GM18867 (cell line): Measurements from ENCODE around the gene PLEKHG4.
A peak's percentile ranks its signal among the peaks of the same experiment; 100 is the strongest.

ENCODE experiments used
- ATAC-seq: cut with Tn5 transposase; IDR thresholded peaks from one replicate; pipeline ENCODE4 v1.9.1; 2021; ENCODE audit warnings: mild to moderate bottlenecking, moderate library complexity; ENCODE audit not compliant: unreplicated experiment

Gene PLEKHG4

DNA sequence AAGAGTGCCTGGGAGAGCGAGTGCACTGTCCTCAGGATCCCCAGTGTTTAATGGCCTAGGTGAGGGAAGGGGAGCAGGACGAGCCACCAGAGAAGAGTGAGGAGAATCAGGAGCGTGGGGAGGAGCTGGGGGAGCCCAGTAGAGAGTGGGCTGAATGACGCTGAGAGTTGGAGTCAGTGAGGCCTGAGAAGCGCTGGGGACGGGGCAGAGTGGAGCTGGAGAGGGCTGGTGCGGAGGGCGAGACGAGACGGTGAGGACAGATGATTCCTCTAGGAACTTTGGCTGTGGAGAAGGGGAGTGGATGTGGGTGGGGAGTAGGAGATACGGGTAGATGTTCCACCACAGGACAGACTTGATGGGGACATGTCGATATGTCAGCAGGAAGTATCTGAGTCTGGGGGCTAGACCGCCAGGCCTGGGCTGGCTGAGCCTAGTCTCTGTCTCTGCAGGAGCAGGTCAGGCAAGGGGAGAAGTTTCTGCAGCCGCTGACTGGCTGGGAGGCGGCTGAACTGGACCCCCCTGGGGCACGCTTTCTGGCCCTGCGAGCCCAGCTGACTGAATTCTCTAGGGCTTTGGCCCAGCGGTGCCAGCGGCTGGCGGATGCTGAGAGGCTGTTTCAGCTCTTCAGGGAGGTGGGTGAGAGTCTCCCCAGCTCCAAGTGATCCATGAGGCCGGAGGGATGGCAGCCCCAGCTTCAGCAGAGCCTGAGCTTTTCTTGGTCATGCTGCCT lies 4.7 kb downstream of the PLEKHG4 start:
- no peak for ATAC-seq

DNA sequence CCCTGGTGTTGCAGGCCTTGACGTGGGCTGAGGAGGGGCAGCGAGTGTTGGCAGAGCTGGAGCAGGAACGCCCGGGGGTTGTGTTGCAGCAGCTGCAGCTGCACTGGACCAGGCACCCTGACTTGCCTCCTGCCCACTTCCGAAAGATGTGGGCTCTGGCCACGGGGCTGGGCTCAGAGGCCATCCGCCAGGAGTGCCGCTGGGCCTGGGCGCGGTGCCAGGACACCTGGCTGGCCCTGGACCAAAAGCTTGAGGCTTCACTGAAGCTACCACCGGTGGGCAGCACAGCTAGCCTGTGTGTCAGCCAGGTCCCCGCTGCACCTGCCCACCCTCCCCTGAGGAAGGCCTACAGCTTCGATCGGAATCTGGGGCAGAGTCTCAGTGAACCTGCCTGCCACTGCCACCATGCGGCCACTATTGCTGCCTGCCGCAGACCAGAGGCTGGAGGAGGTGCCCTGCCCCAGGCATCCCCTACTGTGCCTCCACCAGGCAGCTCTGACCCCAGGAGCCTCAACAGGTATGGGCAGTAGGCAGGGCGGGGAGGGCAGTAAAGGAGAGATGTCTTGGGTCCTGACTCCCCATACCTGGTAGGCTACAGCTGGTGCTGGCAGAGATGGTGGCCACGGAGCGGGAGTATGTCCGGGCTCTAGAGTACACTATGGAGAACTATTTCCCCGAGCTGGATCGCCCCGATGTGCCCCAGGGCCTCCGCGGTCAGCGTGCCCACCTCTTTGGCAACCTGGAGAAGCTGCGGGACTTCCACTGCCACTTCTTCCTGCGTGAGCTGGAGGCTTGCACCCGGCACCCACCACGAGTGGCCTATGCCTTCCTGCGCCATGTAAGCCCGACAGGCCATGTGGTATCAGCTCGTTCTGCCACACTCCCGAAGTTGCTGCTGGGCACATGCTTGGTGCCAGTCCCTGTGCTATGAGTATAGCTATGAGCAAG lies 5.6 kb downstream of the PLEKHG4 start:
- no peak for ATAC-seq

DNA sequence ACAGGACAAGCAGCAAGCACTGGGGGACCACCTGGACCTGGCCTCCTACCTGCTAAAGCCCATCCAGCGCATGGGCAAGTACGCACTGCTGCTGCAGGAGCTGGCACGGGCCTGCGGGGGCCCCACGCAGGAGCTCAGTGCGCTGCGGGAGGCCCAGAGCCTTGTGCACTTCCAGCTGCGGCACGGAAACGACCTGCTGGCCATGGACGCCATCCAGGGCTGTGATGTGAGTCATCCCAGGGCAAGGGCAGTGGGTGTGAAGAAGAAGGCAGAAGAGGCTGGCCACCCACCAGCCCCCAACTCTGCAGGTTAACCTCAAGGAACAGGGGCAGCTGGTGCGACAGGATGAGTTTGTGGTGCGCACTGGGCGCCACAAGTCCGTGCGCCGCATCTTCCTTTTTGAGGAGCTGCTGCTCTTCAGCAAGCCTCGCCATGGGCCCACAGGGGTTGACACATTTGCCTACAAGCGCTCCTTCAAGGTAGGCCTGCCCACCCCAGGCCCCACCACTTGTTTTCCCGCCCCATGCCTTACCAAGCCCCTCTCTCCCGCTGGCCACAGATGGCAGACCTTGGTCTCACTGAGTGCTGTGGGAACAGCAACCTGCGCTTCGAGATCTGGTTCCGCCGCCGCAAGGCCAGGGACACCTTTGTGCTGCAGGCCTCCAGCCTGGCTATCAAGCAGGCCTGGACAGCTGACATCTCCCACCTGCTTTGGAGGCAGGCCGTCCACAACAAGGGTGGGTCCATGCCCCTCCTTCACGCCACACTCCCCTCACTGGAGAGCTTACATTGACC lies 7.3 kb downstream of the PLEKHG4 start:
- no peak for ATAC-seq

DNA sequence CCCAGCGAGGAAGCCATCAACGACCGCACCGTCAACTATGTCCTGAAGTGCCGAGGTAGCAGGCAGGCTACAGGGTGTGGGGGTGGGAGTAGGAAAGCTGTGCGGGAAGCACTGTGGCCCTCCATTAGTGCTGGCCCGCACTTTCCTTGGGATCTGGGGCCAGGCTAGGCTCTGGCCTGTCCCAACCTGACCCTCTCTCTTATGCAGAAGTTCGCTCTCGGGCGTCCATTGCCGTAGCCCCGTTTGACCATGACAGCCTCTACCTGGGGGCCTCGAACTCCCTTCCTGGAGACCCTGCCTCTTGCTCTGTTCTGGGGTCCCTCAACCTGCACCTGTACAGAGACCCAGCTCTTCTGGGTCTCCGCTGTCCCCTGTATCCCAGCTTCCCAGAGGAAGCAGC lies 8.6 kb downstream of the PLEKHG4 start:
- ATAC-seq = no peak

DNA sequence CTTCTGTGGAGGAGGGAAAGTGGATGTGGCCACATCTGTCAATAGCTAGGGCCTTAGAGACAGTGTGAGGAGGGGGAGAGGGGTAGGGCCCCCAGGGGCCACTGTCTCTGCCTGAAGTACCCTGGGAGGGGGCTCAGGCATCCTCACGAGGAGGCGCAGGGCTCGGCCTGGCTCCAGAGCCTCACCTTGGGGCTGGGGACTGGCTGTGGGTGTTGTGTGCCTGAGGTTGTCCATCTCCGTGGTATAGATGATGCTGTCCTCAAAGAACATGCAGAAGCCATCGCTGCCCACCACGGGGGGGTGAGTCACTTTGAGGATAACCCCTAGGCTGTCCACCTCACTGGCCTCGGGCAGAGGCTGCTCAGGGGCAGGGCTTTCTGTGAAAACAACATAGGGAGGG lies 12.1 kb downstream of the PLEKHG4 start:
- no peak for ATAC-seq

DNA sequence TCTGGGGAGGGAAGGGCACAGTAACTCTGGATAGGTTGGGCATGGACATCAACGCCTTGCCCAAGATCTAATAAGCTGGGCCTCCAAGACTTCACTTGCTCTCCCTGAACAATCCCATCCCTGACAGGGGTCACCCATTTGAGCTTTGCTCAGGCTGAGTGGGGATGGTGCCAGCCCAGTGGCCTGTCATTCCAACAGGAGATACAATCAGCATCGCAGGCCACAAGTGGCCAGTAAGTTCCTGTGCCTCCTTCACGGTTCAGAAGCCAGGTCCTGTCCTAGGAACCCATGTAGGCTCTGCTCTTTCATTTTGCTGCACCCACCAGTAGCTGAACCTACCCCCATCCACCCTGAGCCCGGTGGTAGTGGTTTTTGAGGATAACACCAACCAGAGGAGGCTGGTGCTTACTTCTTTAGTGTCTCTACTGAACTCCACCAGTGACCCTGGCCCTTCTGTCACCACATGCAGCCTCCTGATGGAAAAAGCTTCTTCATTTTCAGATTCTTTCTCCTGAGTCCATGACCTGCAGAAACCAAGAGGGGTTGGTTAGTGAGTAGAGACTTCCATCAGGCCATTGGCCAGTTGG lies 14.9 kb downstream of the PLEKHG4 start:
- ATAC-seq = no peak

DNA sequence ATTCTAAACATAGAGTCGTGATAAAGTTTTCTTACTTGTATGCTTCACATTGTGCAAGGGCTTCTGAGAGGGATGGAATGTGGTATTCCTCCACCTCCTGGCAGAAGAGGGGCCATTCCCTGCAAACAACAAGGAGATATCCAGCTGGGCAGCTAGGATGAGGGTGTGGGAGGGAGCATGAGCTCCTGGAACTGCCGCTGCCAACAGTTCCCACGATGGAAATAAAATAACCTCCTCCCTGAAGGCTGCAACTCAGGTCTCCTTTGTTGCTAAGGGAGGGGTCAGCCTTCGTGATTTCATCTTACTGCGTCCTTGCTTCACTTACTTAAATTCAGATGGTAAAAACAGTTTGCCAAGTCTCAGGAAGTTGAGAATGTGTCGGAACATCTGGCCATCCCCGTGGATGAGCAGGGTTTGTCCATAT lies 15.6 kb downstream of the PLEKHG4 start:
- ATAC-seq = no peak

DNA sequence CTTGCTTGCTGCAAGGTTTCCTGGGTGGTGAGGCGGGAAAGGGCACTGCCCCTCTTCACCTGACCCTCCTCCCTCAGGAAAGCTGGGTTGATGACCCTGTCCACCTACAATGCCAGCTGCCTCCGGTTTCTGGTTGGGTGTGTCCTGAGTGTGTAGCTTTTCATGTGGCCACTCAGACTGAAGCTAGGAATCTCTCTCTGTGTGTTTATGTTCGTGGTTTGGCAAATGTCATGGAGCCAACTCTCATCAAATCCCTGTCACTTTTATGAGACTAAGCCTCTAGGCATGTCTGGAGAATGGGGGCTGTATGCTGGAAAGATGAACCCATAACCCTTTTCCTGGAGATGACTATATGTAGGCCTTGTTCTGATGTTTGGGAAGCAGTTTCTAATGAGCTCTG lies 17.1 kb downstream of the PLEKHG4 start:
- ATAC-seq = no peak

DNA sequence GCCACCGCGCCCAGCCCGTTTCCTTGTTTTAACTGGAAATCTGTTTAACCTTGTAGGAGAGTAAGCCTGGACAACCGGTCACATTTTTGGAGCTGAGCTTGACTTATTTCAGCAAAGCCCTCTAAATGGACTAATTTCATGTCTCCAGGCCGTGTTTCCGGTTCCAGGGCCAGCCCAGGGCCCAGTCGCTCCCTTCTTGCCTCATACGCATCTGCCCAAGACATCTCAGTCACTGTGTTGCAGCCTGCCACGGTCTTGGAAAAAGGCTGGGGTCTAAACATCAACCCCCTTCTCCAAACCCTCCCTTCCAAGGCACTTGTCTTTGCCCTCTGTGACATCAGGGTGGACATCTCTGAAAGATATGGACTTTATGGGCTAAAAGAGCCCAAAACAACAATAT lies 18.9 kb downstream of the PLEKHG4 start:
- no peak for ATAC-seq

DNA sequence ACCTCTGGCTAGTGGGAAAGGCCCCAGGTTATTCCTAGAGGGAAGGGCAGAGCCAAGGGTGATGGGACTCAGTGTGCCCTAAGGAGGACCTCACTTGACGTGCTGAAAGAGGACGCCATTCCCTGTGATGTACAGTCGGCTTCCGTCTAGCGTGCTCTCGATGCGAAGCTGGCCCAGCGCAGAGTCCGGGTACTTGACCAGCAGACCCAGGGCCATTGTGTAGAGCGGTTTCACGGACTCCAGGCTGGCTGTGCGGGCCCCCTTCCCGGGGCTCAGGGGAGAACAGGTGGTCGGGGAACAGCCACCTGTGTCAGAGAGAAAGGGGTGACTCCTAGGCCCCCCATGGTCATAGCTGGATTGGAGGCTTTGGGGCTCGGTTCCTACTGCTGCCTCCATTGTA lies 19.9 kb downstream of the PLEKHG4 start:
- ATAC-seq = no peak

DNA sequence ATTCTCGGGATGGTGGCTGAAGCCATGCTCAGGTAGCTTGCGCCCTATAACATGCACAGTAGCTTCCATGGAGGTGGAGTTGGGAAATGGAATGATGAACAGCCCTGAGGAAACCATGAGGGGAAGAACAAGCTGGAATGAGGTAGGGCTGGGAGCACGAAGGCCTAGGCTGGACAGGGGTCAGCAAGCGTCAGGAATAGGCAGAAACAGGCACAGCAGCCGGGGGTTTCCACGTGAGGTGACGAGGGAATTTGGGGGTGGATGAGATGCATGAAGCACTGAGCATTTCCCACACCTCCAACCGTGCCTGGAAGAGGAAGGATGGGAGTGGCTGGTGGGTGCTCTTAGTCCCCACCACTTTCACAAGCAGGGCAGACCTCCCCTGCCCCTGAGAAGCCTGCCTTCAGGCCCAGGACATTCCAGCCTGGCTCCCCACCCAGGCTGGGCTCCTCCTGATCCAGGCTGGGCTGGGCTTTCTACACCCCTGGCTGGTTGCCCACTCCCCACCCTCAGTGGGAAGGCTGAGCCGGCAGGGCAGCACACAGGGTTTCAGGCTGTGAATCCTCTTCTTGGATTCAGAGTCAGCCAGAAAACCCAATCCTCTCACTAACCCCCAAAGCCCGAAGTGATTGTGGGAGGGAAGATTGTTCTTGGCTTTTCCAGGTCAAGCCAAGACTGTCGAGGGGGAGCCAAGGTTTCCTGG lies 21.9 kb downstream of the PLEKHG4 start:
- ATAC-seq = no peak

DNA sequence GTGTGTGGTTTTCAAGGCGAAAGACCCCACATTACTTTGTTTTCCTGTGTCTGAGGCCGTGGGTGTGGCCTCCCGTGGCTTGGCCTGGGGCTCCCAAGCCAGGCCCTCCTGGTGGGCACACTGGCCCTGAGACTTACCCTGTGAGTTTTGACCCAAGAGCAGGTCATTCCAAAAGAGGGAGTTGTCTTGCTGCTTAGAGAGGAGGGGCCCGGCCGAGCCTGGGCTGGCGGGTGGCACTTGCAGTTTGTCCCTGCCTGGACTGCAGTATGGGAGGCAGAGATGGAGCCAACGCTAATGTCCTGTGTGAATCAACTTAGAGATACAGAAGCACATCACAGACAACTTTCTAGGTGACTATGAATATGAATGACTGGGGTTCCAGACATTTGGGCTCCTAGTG lies 22.7 kb downstream of the PLEKHG4 start:
- no peak for ATAC-seq

DNA sequence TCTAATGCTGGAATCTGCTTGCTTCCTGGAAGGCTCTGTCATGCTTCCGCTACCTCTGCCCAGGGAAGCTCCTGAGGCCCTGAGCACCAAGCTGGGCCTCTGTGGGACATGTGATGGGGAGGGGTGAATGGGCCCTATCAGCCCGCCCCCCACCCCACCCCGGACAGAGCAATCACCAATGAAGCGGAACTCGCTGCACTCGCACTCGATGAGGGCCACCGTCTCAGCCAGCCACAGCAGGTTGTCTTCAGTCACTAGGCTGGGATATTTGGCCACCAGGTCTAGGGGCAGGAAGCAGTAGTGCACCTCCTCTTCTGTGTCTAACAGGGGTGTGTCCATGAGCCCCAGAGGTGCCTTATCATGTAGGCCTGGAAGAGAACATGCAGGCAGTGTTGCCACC lies 23.6 kb downstream of the PLEKHG4 start:
- ATAC-seq = no peak

DNA sequence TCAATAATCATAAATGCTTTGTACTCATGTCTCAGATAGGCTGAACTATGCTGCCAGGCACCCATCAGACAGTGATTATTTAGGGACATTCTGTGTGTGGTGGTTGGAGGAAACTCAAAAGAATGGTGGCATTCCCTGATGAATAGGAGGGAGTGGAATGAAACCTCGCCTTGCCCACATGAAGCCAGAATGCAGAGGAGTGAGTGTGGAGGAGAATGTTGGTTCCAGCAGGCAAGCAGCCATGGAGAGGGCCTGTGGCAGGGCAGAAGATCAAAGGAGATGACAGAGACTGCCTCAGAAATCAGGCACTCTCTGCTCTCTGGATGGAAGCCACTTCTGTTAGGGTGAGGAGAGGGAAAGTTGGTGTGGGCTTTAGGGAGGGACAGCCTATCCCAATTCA lies 24.7 kb downstream of the PLEKHG4 start:
- no peak for ATAC-seq

DNA sequence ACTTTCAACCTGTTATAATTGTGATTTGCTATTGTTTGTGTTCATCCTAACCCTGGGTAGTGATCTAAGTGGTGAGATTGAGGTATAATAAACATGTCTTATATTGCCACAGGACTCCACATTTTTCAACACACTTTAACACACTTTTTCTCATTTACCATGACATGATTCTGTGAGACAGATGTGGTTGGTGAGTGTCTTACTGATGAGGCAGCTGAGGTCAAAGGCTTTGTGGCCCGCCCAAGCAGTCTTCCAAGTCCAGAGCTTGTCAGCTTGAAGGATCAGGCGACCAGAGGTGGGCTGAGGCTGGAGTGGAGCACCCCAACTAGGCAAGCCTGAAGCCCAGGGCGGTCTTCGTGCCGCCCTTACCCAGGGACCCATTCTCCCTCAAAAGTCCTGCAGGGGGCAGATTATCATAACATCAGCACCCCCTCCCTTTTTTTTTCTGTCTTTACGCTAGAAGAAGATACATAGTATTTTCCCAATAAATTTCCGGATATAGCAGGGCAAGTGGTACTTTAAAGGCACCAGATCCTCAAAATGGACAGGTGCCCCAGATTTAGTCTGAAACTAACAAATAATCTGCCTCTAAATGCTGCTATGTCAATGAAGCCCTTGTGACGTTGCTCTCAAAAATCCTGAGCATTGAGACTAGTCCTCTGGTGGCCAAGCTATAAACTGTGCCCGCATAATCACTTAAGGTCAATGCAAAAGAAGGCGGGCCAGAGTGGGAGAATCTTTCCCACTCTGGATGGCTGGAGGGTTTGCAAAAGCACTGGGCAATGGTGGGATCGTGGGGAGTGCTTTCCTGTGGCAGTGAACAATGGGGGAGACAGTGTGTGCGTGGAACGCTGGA lies 26.1 kb downstream of the PLEKHG4 start:
- ATAC-seq = no peak

DNA sequence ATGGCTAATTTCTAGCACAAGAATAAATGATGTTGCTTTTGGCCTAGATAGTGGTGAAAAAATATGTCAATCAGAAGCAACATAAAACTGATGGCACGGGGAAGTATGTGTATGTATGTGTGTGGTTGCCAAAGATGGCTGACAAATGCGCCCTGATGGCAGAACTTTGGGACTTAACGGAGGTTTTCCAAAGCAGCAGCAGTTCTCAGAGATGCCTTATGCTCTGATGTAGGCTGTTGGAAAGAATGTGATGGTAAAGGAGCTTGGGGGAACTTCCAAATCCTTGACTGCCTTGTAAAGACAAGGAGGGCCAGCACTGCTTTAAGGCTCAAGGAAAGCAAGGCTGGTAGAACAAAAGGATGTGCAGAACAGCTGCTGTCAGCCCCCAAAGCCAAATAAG lies 31.2 kb downstream of the PLEKHG4 start:
- ATAC-seq = no peak

DNA sequence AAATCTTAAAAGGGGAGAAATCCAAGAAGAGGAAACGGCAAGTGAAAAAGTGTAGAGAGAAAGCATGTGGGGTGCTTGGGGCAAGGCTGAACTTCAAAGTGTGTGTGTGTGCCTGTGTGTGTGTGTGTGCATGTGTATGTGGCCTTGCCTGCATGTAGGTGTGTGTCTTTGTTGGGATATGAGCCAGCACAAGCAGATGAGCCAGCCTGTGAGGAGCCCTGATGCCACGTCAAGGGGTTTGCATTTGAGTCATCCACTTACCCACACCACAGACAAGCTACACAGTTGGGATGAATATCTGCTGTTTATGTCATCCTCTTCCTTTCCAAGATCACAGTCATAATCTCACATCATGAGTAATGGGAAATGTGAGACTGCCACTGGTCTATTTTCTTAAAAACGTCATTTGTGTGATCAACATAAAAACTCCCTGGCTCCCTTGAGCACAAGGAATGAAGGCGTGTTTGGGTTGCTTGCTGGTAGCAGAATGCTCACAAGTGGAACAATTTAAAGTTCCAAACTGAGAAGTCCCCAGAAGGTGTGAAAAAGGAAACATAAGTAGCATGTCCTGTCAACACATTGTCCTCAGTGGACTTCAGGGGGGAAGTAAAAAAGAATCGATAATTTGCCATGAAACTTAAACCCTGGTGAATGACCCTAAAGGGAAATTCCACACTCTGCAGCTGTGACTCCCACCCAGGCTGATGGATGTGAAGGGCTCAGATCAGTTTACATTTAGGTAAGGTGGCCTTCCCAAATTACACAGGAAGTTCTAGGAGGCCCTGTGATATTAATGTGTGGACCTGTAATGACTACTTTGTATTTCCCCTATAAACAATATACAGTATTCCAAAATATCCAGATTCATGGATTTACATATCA lies 32.5 kb downstream of the PLEKHG4 start:
- ATAC-seq = peak; percentile 75

DNA sequence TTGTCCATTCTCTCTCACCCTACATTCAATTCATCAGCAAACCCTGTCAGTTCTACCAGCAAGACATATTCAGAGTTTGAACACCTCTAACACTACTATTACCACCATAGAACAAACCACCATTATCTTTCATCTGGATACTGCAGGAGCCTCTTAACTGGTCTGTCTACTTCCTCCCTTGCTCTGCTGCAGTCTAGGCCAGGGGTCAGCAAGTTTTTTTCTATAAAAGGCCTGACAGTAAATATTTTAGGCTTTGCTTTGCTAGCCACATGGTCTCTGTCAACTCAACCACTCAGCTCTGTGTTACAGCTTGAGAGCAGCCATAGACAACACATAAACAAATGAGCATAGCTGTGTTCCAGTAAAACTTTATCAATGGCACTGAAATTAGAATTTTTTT lies 33.4 kb downstream of the PLEKHG4 start:
- ATAC-seq = no peak
